ENCODE results near the gene POU3F1. TPM values are rescaled to one million over a fixed set of nuclear protein-coding genes. Genes with fewer than 3 reads are reported as not detected.

POU3F1 gene
- total RNA-seq, 2 experiments from 2014 or later: 0.13 TPM; not detected in 1

DNA sequence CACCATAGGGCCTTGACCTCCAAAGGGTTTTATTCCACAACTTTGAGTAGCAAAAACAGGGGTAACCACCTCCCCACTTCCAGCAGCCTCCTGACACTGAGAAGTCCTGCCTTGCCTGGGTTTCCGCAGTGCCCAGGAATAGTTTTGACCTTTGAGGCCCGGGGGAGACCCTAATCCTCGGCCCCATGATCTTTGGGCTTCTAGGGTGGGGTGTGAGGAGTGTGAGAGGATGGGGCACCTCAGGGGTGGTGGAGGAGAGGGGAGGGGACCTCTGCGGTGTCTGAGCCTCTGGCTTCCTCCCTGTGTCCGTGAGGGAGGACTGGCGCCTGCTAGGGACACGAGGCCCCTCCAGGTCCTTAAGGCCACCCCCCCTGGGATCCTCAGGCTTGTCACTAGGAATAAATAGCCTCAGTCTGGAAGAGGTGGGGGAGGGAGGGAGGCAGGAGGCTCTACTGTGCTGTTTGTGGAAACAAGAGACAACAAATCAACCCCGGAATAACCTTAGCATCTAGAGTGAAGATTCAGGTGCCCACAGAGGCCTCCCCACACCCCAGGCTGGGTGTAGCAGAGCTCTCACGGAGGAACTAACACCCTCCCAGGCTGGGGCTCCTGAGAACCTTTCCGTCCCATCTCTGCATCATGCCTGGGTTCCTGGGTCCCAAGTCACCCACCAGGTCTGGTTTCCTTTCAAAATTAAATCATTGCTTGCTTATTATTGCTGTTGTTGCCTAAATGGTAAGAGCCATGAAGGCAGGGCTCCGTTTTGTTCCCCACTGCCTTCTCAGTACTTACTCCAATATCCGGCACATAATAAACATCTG is 40.4 kb downstream of the POU3F1 start:
- Histone ChIP-seq H3K9me2 (ENCODE audit: insufficient read depth, low read length) (no peaks in the 10 kb centered on the region), H3K36me3 (ENCODE audit: insufficient read depth, low read length) (no peaks in the 10 kb centered on the region), H3K4me3 (ENCODE audit: low read depth, low read length, poor library complexity, severe bottlenecking) (no peak overlapping the region), H3K9me3 (ENCODE audit: low read length) (no peaks in the 10 kb centered on the region), H3K4me2 (ENCODE audit: low read length) (no peak overlapping the region), H3K79me2 (ENCODE audit: insufficient read depth, low read depth, low read length) (no peaks in the 10 kb centered on the region), H3K27ac (ENCODE audit: low read depth, low read length, poor library complexity, severe bottlenecking) (no peak overlapping the region), H2AFZ (ENCODE audit: low read length) (no peak overlapping the region), H4K20me1 (ENCODE audit: insufficient read depth, low read length) (no peaks in the 10 kb centered on the region), H3K4me1 (ENCODE audit: insufficient read depth, low read length, poor library complexity, severe bottlenecking) (peaks cover 16% of the 10 kb centered on the region)
- DNase-seq (ENCODE audit: low spot score): no peak
- ChIA-PET POLR2A (no interaction called here), CTCF (ENCODE audit: unreplicated experiment) (no interaction called here)
- BruUV-seq (replicated peaks): no TSS peak
- no peak for TF ChIP-seq EZH2phosphoT487 (IDR thresholded peaks at IDR 0.05; ENCODE audit: borderline replicate concordance, low read depth, low read length)
- TF ChIP-seq, protein P1, sequence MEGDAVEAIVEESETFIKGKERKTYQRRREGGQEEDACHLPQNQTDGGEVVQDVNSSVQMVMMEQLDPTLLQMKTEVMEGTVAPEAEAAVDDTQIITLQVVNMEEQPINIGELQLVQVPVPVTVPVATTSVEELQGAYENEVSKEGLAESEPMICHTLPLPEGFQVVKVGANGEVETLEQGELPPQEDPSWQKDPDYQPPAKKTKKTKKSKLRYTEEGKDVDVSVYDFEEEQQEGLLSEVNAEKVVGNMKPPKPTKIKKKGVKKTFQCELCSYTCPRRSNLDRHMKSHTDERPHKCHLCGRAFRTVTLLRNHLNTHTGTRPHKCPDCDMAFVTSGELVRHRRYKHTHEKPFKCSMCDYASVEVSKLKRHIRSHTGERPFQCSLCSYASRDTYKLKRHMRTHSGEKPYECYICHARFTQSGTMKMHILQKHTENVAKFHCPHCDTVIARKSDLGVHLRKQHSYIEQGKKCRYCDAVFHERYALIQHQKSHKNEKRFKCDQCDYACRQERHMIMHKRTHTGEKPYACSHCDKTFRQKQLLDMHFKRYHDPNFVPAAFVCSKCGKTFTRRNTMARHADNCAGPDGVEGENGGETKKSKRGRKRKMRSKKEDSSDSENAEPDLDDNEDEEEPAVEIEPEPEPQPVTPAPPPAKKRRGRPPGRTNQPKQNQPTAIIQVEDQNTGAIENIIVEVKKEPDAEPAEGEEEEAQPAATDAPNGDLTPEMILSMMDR (conservative IDR thresholded peaks at IDR 0.05; ENCODE audit: low read length): no peak
- intact Hi-C loops (cut with micrococcal nuclease; ENCODE audit: unreplicated experiment): no loop called here

DNA sequence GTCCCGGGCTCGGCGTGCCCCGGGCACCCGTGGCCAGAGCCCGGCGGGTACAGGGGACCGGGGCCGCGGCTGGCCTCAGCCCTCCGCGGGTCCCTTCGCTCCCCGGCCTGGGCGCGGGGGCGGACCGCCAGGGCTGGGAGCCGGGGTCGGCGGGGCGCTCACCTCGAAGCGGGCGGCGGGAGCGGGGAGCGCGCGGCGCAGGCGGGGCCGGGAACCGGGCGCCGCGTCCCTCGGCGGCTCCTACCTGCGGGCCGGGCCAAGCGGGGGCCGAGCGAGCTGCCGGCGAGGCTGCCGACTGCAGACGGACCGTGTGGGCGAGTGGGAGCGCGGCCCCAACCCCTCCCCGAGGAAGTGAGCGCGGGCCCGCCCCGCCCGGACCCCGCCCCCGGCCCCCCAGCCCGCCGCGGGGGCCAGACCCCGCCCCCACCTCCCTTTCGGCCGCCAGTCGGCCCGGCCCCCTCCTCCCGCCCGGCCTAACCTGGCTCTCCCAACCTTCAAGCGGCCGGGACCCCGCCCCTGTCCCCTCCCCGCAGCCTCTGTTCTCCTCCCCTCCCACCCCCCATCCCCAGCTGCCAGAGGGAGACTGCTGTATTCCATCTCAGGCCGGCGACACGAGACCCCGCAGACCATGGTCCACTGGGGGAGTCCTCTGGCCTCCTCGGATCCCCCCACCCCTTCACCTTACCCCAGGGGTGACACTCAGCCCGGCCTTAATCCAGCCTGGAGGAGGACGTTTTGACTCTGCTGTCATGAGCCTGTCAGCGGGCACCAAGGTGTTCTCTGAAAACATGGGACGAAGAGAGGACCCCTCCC is 41.2 kb downstream of the POU3F1 start, which contains the start of gene FHL3:
TSS of gene FHL3 (minus strand) at position 320 of the 813 bp plus-strand sequence. CDS start 6,102 bp downstream, outside the sequence.
- Histone ChIP-seq H3K27ac (ENCODE audit: low read depth, low read length, poor library complexity, severe bottlenecking) (no peak within 1 kb of the TSS), H2AFZ (ENCODE audit: low read length) (peak within 1 kb of the TSS; percentile 69), H3K4me2 (ENCODE audit: low read length) (peak within 1 kb of the TSS; percentile 46; the same call in 1 of the 2 replicates), H3K36me3 (ENCODE audit: insufficient read depth, low read length) (no peaks in the 10 kb centered on the region), H3K4me1 (ENCODE audit: insufficient read depth, low read length, poor library complexity, severe bottlenecking) (peaks cover 23% of the 10 kb centered on the region), H3K4me3 (ENCODE audit: low read depth, low read length, poor library complexity, severe bottlenecking) (no peak within 1 kb of the TSS), H4K20me1 (ENCODE audit: insufficient read depth, low read length) (no peaks in the 10 kb centered on the region), H3K79me2 (ENCODE audit: insufficient read depth, low read depth, low read length) (no peaks in the 10 kb centered on the region), H3K9me2 (ENCODE audit: insufficient read depth, low read length) (no peaks in the 10 kb centered on the region), H3K9me3 (ENCODE audit: low read length) (no peaks in the 10 kb centered on the region)
- ChIA-PET CTCF (ENCODE audit: unreplicated experiment) (no interaction called here), POLR2A (no interaction called here)
- intact Hi-C loops (cut with micrococcal nuclease; ENCODE audit: unreplicated experiment): no loop called here
- no peak for TF ChIP-seq EZH2phosphoT487 (IDR thresholded peaks at IDR 0.05; ENCODE audit: borderline replicate concordance, low read depth, low read length)
- TF ChIP-seq, protein P1 (conservative IDR thresholded peaks at IDR 0.05; ENCODE audit: low read length): no peak
- no peak for DNase-seq (ENCODE audit: low spot score)
- BruUV-seq (replicated peaks): no TSS peak
